Central memory CD8-positive, alpha-beta T cell (primary cell): ENCODE results near the gene ZFP36L1.

Source experiments
- ATAC-seq: fragments of 150-1000 bp; cut with Tn5 transposase; replicated peaks from 2 replicates; pipeline ENCODE4 v1.10.0; 2022; ENCODE audit warnings: mild to moderate bottlenecking, moderate FRiP score, moderate number of reproducible peaks; ENCODE audit not compliant: poor library complexity, severe bottlenecking; ENCODE audit errors: extremely low read depth
- DNase-seq, 2 donors: peaks; one replicate each; pipeline ENCODE4 v3.0.0; 2021; ENCODE audit warnings: low spot score in 2 of 2
- H3K27ac Mint-ChIP-seq: one replicate; pipeline ENCODE4 v1.8.0; 2022; ENCODE audit warnings: low read depth, mild to moderate bottlenecking, moderate library complexity, mixed read lengths
- H3K27me3 Mint-ChIP-seq: one replicate; pipeline ENCODE4 v1.8.0; 2022; ENCODE audit warnings: mixed read lengths
- H3K36me3 Mint-ChIP-seq: one replicate; pipeline ENCODE4 v1.8.0; 2022; ENCODE audit warnings: mild to moderate bottlenecking, moderate library complexity, mixed read lengths; ENCODE audit not compliant: insufficient read depth
- H3K4me1 Mint-ChIP-seq: one replicate; pipeline ENCODE4 v1.8.0; 2022; ENCODE audit warnings: mixed read lengths
- H3K4me3 Mint-ChIP-seq: one replicate; pipeline ENCODE4 v1.8.0; 2022; ENCODE audit warnings: mild to moderate bottlenecking, moderate library complexity, mixed read lengths
- H3K9me3 Mint-ChIP-seq: one replicate; pipeline ENCODE4 v1.8.0; 2022; ENCODE audit warnings: mixed read lengths

Gene ZFP36L1

GRCh38 chr14:68756734-68757133 lies 36.1 kb downstream of the ZFP36L1 start:
- DNase-seq (no peak), ATAC-seq (no peak)
- Mint-ChIP-seq H3K4me1 (peaks cover 18% of the 10 kb centered on the region), H3K9me3 (no peaks in the 10 kb centered on the region), H3K36me3 (no peaks in the 10 kb centered on the region), H3K4me3 (no peak overlapping the region), H3K27me3 (no peaks in the 10 kb centered on the region), H3K27ac (no peak overlapping the region)

- ATAC-seq (no peak), DNase-seq (no peak)
- Mint-ChIP-seq H3K9me3 (no peaks in the 10 kb centered on the region), H3K4me3 (no peak overlapping the region), H3K36me3 (no peaks in the 10 kb centered on the region), H3K27me3 (no peaks in the 10 kb centered on the region), H3K4me1 (peaks cover 16% of the 10 kb centered on the region), H3K27ac (no peak overlapping the region)
Observed at GRCh38 chr14:68756000-68756481, 36.8 kb downstream of the ZFP36L1 start.

GRCh38 chr14:68755016-68755353 lies 37.9 kb downstream of the ZFP36L1 start:
- no peak for DNase-seq
- H3K27me3 Mint-ChIP-seq, result no peaks in the 10 kb centered on the region
- no peak for ATAC-seq
- H3K4me1 Mint-ChIP-seq, result peaks cover 16% of the 10 kb centered on the region
- no peaks in the 10 kb centered on the region for H3K9me3 Mint-ChIP-seq
- no peak overlapping the region for H3K4me3 Mint-ChIP-seq
- H3K36me3 Mint-ChIP-seq, result no peaks in the 10 kb centered on the region
- no peak overlapping the region for H3K27ac Mint-ChIP-seq

GRCh38 chr14:68753690-68754089 lies 39.2 kb downstream of the ZFP36L1 start:
- H3K27me3 Mint-ChIP-seq, result no peaks in the 10 kb centered on the region
- no peaks in the 10 kb centered on the region for H3K9me3 Mint-ChIP-seq
- no peak overlapping the region for H3K27ac Mint-ChIP-seq
- H3K4me3 Mint-ChIP-seq, result no peak overlapping the region
- DNase-seq (no peak), ATAC-seq (no peak)
- H3K4me1 Mint-ChIP-seq, result peaks cover 16% of the 10 kb centered on the region
- H3K36me3 Mint-ChIP-seq, result no peaks in the 10 kb centered on the region

GRCh38 chr14:68752271-68753006 lies 40.4 kb downstream of the ZFP36L1 start:
- no peak for ATAC-seq
- no peak for DNase-seq
- peaks cover 23% of the 10 kb centered on the region for H3K4me1 Mint-ChIP-seq
- H3K27ac Mint-ChIP-seq, result no peak overlapping the region
- no peaks in the 10 kb centered on the region for H3K36me3 Mint-ChIP-seq
- no peaks in the 10 kb centered on the region for H3K27me3 Mint-ChIP-seq
- no peak overlapping the region for H3K4me3 Mint-ChIP-seq
- no peaks in the 10 kb centered on the region for H3K9me3 Mint-ChIP-seq

- H3K27me3 Mint-ChIP-seq, result no peaks in the 10 kb centered on the region
- H3K27ac Mint-ChIP-seq, result no peak overlapping the region
- ATAC-seq (no peak), DNase-seq (no peak)
- no peaks in the 10 kb centered on the region for H3K36me3 Mint-ChIP-seq
- peaks cover 17% of the 10 kb centered on the region for H3K4me1 Mint-ChIP-seq
- no peaks in the 10 kb centered on the region for H3K9me3 Mint-ChIP-seq
- H3K4me3 Mint-ChIP-seq, result no peak overlapping the region
Observed at GRCh38 chr14:68749487-68750475, 43.1 kb downstream of the ZFP36L1 start.

- no peak for DNase-seq
- ATAC-seq, result no peak
- Mint-ChIP-seq H3K36me3 (no peaks in the 10 kb centered on the region), H3K27ac (no peak overlapping the region), H3K9me3 (no peaks in the 10 kb centered on the region), H3K4me1 (peaks cover 9% of the 10 kb centered on the region), H3K4me3 (no peak overlapping the region), H3K27me3 (no peaks in the 10 kb centered on the region)
Observed at GRCh38 chr14:68748691-68749090, 44.2 kb downstream of the ZFP36L1 start.

- H3K27ac Mint-ChIP-seq, result peak overlapping the region; percentile 58
- no peak overlapping the region for H3K4me3 Mint-ChIP-seq
- H3K4me1 Mint-ChIP-seq, result peaks cover 7% of the 10 kb centered on the region
- no peak for ATAC-seq
- no peaks in the 10 kb centered on the region for H3K27me3 Mint-ChIP-seq
- no peak for DNase-seq
- H3K36me3 Mint-ChIP-seq, result no peaks in the 10 kb centered on the region
- H3K9me3 Mint-ChIP-seq, result no peaks in the 10 kb centered on the region
Observed at GRCh38 chr14:68748260-68748659, 44.6 kb downstream of the ZFP36L1 start.

GRCh38 chr14:68747393-68747792 lies 45.5 kb downstream of the ZFP36L1 start:
- no peak overlapping the region for H3K4me3 Mint-ChIP-seq
- ATAC-seq (no peak), DNase-seq (no peak)
- no peaks in the 10 kb centered on the region for H3K36me3 Mint-ChIP-seq
- no peaks in the 10 kb centered on the region for H3K9me3 Mint-ChIP-seq
- peaks cover 7% of the 10 kb centered on the region for H3K4me1 Mint-ChIP-seq
- H3K27me3 Mint-ChIP-seq, result no peaks in the 10 kb centered on the region
- H3K27ac Mint-ChIP-seq, result peak overlapping the region; percentile 58

- no peak for ATAC-seq
- no peaks in the 10 kb centered on the region for H3K27me3 Mint-ChIP-seq
- no peak overlapping the region for H3K4me3 Mint-ChIP-seq
- DNase-seq, result no peak
- no peaks in the 10 kb centered on the region for H3K9me3 Mint-ChIP-seq
- H3K36me3 Mint-ChIP-seq, result peaks cover 1% of the 10 kb centered on the region
- H3K27ac Mint-ChIP-seq, result no peak overlapping the region
- H3K4me1 Mint-ChIP-seq, result peaks cover 13% of the 10 kb centered on the region
Observed at GRCh38 chr14:68744613-68745012, 48.3 kb downstream of the ZFP36L1 start.

GRCh38 chr14:68741839-68742470 lies 50.9 kb downstream of the ZFP36L1 start:
- no peak overlapping the region for H3K27ac Mint-ChIP-seq
- H3K4me3 Mint-ChIP-seq, result no peak overlapping the region
- ATAC-seq (peak; percentile 52), DNase-seq (no peak)
- H3K36me3 Mint-ChIP-seq, result peaks cover 1% of the 10 kb centered on the region
- H3K27me3 Mint-ChIP-seq, result no peaks in the 10 kb centered on the region
- no peaks in the 10 kb centered on the region for H3K9me3 Mint-ChIP-seq
- H3K4me1 Mint-ChIP-seq, result peaks cover 13% of the 10 kb centered on the region

- Mint-ChIP-seq H3K27ac (no peak overlapping the region), H3K4me1 (peaks cover 14% of the 10 kb centered on the region), H3K36me3 (peaks cover 1% of the 10 kb centered on the region), H3K9me3 (no peaks in the 10 kb centered on the region), H3K4me3 (no peak overlapping the region), H3K27me3 (no peaks in the 10 kb centered on the region)
- ATAC-seq (no peak), DNase-seq (no peak)
Observed at GRCh38 chr14:68741477-68741791, 51.4 kb downstream of the ZFP36L1 start.
